GM10266 (cell line): ENCODE measurements around the gene IER3.
"Not testable (repeated sequence)": the region's sequence is repeated elsewhere in the genome, so short reads cannot be mapped to it uniquely, and the experiment has no call there.

Experiments
- DNase-seq: peaks from one replicate; pipeline ENCODE4 v3.0.0; 2012; ENCODE audit errors: extremely low spot score
- TF ChIP-seq, protein P1 (sequence below): IDR thresholded peaks from 2 replicates; pipeline ENCODE4 v1.5.1; 2012; ENCODE audit warnings: mild to moderate bottlenecking, low read depth; ENCODE audit not compliant: control insufficient read depth, insufficient read depth; ENCODE audit errors: missing control alignments

Gene IER3

DNA sequence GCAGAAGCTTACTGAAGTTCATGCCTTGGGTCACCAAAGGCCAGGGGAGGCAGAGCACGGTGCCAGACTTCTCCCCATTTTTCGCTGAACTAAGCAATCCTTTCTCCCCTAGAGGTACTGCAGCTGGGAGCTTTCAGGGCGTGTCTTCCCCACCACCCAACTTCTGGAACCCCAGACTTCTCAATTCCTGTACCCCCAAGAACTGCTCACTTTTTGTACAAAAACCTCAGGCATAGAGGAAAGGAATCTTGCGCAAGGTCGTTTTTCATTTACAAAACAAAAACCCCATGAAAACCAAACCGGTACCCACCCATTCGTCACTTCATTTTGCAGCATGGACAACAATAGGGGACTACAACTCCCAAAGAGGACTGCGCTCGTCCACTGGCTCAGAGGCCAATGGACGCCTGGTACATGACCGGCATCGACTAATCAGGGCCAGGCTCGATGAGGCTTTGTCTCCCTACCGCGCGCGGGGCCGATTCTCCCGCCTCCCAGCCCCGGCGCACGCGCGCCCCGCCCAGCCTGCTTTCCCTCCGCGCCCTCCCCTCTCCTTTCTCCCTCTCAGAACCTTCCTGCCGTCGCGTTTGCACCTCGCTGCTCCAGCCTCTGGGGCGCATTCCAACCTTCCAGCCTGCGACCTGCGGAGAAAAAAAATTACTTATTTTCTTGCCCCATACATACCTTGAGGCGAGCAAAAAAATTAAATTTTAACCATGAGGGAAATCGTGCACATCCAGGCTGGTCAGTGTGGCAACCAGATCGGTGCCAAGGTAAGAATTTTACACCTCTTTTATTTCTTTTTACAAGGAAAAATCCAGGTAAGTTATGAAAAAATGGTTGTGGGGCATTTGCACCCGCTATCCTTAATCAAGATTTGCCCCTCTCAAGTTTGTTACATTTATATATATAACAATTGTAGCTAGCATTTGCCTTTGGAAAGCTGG, 24.3 kb downstream of the IER3 start, which contains the start of gene TUBB:
Gene TUBB (plus strand): TSS at position 562 of the 947 bp plus-strand sequence. CDS start 155 bp downstream, at position 717.
- DNase-seq, result peak; percentile 91
- TF ChIP-seq, protein P1, sequence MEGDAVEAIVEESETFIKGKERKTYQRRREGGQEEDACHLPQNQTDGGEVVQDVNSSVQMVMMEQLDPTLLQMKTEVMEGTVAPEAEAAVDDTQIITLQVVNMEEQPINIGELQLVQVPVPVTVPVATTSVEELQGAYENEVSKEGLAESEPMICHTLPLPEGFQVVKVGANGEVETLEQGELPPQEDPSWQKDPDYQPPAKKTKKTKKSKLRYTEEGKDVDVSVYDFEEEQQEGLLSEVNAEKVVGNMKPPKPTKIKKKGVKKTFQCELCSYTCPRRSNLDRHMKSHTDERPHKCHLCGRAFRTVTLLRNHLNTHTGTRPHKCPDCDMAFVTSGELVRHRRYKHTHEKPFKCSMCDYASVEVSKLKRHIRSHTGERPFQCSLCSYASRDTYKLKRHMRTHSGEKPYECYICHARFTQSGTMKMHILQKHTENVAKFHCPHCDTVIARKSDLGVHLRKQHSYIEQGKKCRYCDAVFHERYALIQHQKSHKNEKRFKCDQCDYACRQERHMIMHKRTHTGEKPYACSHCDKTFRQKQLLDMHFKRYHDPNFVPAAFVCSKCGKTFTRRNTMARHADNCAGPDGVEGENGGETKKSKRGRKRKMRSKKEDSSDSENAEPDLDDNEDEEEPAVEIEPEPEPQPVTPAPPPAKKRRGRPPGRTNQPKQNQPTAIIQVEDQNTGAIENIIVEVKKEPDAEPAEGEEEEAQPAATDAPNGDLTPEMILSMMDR, result no peak

DNA sequence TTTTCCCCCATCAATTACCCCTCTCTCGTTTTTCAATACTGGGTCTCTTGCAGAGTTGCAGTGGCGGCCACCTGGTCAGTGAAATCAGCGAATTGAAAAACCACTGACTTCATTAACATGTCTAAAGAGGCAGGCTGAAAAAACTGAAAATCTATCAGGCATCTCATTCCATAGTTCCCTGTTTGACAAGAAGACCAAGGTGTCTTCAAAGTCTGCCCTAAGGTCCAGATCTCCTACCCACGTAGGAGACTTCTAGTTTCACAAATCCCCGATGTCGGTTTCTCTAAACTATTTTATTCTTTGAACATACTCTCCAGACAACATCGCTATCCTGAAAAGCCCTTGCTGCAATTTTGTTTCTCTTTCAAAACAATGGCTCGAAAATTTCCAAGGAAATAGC, 25.0 kb downstream of the IER3 start:
- no peak for DNase-seq
- TF ChIP-seq, protein P1, result no peak

DNA sequence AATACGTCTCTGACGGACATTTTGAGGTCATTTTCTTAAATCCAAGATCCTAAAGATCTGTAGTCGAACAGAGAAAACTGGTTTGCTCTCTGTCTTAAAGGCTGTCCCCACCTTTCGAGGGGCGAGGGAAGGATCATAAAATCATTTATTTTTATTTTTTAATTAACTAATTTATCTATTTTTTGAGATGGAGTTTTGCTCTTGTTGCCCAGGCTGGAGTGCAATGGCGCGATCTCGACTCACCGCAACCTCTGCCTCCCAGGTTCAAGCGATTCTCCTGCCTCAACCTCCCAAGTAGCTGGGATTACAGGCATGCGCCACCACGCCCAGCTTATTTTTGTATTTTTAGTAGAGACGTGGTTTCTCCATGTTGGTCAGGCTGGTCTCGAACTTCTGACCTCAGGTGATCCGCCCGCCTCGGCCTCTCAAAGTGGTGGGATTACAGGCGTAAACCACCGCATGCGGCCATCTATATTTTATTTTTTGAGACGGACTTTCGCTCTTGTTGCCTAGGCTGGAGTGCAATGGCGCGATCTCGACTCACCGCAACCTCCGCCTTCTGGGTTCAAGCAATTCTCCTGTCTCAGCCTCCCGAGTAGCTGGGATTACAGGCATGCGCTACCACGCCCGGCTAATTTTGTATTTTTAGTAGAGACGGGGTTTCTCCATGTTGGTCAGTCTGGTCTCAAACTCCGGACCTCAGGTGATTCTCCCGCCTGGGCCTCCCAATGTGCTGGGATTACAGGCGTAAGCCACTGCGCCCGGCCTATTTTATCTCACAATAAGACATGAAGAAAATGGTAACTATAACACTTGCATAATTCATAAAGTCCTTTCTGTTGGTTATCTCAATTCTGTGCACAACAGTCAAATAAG, 26.3 kb downstream of the IER3 start:
- not testable (repeated sequence) for DNase-seq

DNA sequence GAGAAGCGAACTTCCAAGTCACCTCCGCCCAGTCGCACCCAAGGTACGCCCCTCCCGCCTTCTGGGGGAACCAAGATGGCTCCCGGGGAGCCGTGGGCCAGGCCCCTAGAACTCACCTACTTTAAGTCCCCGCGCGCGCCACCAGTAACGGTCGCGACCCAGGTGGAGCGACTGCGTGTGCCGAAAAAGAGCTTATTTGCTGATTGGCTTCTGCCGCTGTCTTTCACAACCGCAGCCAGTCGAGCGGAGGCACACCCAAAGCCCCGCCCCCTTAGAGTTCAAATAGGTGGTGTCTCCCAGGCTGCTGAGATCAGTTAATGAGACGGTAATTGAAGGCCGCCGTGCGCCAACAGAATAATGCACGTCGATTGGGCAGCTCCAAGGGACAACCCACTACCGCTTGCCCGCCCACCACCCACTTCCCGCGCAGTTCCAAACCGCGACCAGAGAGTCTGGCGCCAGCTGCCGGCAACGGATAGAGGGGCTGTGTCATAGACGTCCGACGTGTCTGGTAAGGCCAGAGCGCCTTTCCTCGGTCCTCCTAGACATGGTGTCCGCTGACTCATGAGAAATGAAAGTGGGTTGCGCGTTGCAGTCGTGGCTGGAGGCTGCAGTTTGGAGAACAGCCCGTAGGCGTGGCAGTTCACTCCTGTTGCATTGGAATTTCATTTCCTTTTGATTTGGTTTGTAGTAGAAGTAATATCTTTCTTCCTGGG, 27.1 kb downstream of the IER3 start, which contains the start of gene MDC1:
Gene MDC1 (minus strand): TSS at position 153 of the 716 bp plus-strand sequence. CDS start 2,106 bp downstream, outside the sequence.
- peak; percentile 94 for DNase-seq
- TF ChIP-seq, protein P1, result no peak

DNA sequence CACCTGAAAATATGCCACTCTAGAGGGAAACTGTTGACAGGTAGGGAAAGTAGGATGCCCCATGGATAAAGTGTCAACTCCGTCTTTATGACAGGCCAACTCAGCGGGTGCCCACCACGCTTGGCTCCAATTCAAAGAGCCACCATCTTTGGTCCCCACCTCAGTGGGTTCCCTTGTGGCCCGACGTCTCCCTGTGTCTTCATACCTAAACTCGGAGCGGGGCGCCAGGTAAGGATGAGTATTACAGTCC, 27.5 kb downstream of the IER3 start:
- no peak for DNase-seq
- TF ChIP-seq, protein P1, result no peak

DNA sequence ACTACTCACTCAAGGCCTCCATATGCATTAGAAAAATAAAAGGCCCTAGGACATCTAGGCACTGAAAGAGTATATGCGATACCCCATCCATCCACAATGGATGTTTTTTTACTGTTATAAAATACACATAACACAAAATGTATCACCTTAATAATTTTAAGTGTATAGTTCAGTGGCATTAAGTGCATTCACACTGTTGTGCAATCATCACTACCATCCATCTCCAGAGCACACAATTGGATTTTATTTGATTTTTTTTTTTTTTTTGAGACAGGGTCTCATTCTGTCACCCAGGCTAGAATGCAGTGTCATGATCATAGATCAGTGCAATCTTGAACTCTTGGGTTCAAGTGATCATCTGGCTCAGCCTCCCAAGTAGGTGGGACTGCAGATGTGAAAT, 30.1 kb downstream of the IER3 start:
- TF ChIP-seq, protein P1, result no peak
- no peak for DNase-seq

DNA sequence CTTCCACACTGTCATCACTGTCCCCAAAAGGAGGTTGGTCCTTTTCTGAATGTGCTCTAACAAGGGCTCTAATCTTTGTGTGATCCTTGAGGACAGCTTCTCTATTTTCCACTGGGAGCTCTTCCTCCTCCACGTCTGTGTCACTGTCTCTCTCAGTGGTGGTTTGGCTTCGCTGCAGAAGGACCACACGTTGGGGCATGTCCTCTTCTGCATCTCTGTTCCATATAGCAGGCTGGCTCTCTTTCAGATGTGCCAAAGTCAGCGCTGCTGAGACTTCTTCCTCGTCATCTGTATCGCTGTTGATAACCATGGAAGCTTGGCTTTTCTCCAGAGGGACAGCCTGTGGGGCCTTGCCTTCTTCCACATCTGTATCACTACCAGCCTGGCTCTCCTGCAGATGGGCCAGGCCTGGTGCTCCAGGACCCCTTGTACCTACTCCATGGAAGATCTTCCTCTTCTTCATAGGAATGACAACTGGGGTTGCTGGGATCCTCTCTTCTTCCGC, 31.9 kb downstream of the IER3 start:
- TF ChIP-seq, protein P1, result no peak
- DNase-seq, result no peak
